Hepatocyte (in vitro differentiated cells): ENCODE measurements around the gene LINS1.

Experiments
- EZH2phosphoT487 ChIP-seq: fragments of 200-600 bp; sonication (generic); IDR thresholded peaks from one replicate; pipeline ENCODE4 v1.6.1; 2018; ENCODE audit warnings: antibody characterized with exemption, mild to moderate bottlenecking, low read depth, moderate library complexity; ENCODE audit not compliant: unreplicated experiment, severe bottlenecking
- TF ChIP-seq, protein P1 (sequence below): fragments of 200-600 bp; sonication (generic); IDR thresholded peaks from 2 replicates; pipeline ENCODE4 v1.5.1; 2016; ENCODE audit warnings: antibody characterized with exemption, mild to moderate bottlenecking; ENCODE audit not compliant: poor library complexity

DNA sequence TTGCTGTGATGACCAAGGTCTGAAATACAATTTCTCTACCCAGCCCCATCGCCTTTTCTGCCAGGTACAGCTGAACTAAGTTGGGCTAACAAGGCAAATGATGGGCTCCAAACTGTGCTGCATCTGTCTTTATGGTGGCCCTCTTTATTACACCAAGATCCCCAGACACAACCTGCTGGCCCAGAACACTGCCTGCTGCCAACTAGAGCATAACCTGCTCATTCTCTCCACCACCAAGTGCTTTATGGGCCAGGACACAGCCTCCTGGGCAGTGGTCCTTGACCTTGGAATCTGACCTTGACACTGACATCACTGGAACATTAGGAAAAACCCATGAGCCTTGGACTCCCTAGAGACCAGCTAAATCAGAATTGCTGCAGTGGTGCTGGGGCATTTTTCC lies 3.3 kb downstream of the LINS1 start:
- TF ChIP-seq, protein P1, sequence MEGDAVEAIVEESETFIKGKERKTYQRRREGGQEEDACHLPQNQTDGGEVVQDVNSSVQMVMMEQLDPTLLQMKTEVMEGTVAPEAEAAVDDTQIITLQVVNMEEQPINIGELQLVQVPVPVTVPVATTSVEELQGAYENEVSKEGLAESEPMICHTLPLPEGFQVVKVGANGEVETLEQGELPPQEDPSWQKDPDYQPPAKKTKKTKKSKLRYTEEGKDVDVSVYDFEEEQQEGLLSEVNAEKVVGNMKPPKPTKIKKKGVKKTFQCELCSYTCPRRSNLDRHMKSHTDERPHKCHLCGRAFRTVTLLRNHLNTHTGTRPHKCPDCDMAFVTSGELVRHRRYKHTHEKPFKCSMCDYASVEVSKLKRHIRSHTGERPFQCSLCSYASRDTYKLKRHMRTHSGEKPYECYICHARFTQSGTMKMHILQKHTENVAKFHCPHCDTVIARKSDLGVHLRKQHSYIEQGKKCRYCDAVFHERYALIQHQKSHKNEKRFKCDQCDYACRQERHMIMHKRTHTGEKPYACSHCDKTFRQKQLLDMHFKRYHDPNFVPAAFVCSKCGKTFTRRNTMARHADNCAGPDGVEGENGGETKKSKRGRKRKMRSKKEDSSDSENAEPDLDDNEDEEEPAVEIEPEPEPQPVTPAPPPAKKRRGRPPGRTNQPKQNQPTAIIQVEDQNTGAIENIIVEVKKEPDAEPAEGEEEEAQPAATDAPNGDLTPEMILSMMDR, result no peak
- TF ChIP-seq EZH2phosphoT487, result no peak
